Jurkat, Clone E6-1 (cell line): Measurements from ENCODE around the gene NELFE.
A peak's percentile ranks its signal among the peaks of the same experiment; 100 is the strongest.
"Not testable (repeated sequence)": the region's sequence is repeated elsewhere in the genome, so short reads cannot be mapped to it uniquely, and the experiment has no call there.

Source experiments
- DNase-seq: peaks from one replicate; pipeline ENCODE4 v3.0.0-alpha.2; 2011; ENCODE audit warnings: low read depth, low spot score
- H3K4me3 ChIP-seq: 2 replicates; pipeline ENCODE4 v1.5.1; 2011; ENCODE audit warnings: mild to moderate bottlenecking, low read length, control low read depth, moderate library complexity

NELFE gene

GRCh38 chr6:31977816-31978431, 19.2 kb upstream of the NELFE start:
- no peak for DNase-seq
- no peak overlapping the region for H3K4me3 ChIP-seq

GRCh38 chr6:31976065-31976464, 17.3 kb upstream of the NELFE start:
- not testable (repeated sequence) for H3K4me3 ChIP-seq, DNase-seq

DNA sequence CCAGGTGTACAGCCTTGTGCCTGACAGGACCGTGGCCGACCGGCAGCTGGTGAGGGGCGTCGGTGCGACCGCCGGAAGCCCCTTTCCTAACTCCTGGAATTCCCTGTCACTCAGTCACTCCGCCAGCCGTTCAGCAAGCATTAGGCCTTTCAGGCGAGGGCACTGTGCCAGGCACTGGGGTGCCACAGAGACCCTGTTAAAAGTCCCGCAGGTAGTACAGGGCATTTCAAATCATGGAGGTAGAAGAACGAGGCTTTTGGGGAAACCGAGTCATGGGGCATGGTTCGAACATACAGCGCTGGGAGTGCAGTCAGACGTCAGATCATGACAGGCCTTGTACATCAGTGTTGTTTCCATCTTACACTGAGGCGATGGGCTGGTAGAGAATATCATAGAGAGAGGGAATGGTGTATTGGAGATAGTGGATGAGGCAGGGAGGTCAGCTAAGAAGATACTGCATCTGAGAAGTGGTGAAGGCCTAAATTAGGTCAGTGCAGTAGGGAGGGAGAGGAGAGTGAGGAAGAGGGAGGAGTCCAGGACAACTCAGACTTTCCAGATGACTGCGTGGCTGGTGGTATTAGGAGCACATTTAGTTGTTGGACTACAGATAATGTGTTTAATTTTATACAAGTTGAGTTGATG, 14.1 kb upstream of the NELFE start:
- DNase-seq: no peak
- H3K4me3 ChIP-seq: peak overlapping the region; percentile 89

DNA sequence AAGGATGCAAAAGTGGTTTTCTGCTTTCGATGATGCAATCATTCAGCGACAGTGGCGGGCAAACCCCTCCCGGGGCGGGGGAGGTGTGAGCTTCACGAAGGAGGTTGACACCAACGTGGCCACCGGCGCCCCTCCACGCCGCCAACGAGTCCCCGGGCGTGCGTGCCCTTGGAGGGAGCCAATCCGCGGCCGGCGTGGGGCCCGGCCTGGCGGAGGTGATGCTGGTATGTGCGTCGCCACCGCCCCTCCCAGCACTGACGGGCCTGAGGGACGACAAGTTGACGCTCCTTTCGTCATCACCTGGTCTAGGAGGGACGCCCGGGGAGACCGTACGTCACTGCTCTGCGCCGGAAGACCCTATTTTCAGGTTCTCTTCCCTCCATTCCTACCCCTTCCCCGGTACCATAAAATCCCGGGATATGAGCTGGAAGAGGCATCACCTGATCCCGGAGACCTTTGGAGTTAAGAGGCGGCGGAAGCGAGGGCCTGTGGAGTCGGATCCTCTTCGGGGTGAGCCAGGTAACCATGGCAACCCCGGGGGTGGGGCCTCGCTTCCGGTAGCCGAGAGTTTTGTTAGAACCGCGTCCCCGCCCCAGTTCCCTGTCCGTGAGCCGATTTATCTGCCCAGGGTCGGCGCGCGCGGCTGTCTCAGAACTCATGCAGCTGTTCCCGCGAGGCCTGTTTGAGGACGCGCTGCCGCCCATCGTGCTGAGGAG, 13.4 kb upstream of the NELFE start, which contains the start of gene DXO:
TSS of gene DXO (minus strand) at position 146 of the 716 bp plus-strand sequence. CDS start 463 bp downstream, outside the sequence.
- peak; percentile 98 for DNase-seq

GRCh38 chr6:31971279-31971992, 12.7 kb upstream of the NELFE start:
- peak overlapping the region; percentile 89 for H3K4me3 ChIP-seq
- DNase-seq: no peak

More for the DNA sequence above, 13.4 kb upstream of the NELFE start, which contains the start of gene DXO:
- H3K4me3 ChIP-seq: peak within 1 kb of the TSS; percentile 89

DNA sequence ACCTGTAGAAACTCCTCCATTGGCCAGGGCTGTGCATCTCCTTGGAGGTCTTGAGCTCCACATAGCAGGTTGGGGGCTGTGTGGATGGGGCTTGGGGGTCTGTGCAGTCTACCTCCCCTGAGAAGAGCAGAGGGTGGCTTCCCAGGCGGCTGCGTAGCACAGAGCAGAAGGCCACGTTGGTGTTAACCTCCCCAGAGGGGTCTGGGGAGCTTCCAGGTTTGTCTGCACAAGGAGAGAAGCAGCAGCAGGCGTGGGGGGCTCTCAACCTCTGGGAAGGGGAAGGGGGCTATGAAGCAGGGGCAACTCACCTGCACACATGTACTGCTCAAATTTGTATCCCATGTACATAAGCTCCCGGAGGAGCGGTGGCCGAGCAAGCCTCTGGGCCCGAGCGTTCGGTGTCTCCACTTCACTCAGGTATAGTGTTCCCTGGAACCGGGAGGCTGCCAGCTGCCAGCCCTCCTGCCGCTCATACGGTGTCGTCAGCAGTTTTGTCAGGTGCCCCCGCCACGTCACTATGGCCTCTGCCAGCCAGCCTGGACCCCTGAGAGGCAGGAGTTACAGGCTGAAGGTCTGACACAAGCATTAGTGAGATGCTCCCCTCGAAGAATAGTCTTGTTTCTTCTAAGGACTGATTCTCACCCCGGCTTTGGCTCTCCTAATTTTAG, 12.0 kb upstream of the NELFE start:
- peak overlapping the region; percentile 89 for H3K4me3 ChIP-seq
- no peak for DNase-seq

- no peak overlapping the region for H3K4me3 ChIP-seq
- DNase-seq: no peak
Measured at GRCh38 chr6:31969712-31970603, 11.2 kb upstream of the NELFE start.

DNA sequence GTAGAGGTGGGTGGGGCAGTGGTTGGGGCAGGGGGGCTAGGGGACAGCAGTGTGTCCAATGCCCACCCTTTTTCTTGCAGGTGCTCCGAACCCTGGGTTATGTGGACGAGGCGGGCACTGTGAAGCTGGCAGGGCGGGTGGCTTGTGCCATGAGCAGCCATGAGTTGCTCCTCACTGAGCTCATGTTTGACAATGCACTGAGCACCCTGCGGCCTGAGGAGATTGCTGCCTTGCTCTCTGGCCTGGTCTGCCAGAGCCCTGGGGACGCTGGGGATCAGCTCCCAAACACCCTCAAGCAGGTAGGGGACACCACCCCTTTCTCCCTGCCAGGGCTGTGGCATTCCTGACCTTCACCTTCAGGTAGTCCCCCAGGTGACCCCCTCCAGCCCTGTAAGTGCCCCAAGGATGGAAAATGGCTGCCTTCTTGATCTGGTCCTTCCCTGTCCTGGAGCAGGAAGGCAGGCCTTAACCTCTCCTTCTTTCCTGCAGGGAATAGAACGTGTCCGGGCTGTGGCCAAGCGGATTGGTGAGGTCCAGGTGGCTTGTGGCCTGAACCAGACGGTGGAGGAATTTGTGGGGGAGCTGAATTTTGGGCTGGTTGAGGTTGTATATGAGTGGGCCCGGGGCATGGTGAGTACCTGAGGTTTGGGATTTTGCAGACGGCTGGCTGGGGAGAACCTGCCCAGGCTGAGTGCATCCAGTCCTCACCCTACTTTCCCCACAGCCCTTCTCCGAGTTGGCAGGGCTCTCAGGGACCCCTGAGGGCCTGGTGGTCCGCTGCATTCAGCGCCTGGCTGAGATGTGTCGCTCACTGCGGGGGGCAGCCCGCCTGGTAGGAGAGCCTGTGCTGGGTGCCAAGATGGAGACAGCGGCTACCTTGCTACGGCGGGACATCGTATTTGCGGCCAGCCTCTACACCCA, 10.3 kb upstream of the NELFE start:
- no peak for DNase-seq

GRCh38 chr6:31968326-31968725, 9.6 kb upstream of the NELFE start:
- no peak overlapping the region for H3K4me3 ChIP-seq
- no peak for DNase-seq

More for the DNA sequence above, 10.3 kb upstream of the NELFE start:
- no peak overlapping the region for H3K4me3 ChIP-seq

- no peak for DNase-seq
- no peak overlapping the region for H3K4me3 ChIP-seq
Measured at GRCh38 chr6:31967926-31968320, 9.2 kb upstream of the NELFE start.

- H3K4me3 ChIP-seq: no peak overlapping the region
- no peak for DNase-seq
Measured at GRCh38 chr6:31966997-31967925, 8.5 kb upstream of the NELFE start.

DNA sequence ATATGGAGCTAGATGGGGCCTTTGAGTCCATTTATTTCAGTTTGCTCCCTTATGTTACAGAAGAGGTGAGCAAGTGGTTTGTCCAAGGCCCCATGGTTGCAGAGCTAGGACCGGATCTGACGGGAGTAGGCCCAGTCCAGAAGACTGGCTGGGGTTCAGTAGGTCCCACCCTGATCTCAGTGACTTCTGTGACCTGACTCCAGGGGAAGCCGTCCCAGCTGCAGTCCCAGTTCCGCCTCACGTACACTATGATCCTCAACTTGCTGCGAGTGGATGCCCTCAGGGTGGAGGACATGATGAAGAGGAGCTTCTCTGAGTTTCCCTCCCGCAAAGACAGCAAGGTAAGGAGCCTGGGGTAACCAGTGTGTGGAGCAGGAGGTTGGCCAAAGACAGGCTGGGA, 7.7 kb upstream of the NELFE start:
- H3K4me3 ChIP-seq: no peak overlapping the region
- DNase-seq: no peak

GRCh38 chr6:31965700-31966099, 6.9 kb upstream of the NELFE start:
- no peak overlapping the region for H3K4me3 ChIP-seq
- no peak for DNase-seq

DNA sequence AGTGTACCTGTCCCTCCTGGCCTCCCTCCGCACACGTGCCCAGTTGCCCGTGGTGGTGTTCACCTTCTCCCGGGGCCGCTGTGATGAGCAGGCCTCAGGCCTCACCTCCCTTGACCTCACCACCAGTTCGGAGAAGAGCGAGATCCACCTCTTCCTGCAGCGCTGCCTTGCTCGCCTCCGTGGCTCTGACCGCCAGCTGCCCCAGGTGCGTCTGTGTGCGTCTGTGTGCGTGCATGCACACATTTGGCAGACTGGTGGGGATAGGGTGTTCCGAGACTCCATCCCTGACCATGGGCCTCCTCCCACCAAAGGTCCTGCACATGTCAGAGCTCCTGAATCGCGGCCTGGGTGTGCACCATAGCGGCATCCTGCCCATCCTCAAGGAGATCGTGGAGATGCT, 5.2 kb upstream of the NELFE start:
- H3K4me3 ChIP-seq: no peak overlapping the region
- no peak for DNase-seq

DNA sequence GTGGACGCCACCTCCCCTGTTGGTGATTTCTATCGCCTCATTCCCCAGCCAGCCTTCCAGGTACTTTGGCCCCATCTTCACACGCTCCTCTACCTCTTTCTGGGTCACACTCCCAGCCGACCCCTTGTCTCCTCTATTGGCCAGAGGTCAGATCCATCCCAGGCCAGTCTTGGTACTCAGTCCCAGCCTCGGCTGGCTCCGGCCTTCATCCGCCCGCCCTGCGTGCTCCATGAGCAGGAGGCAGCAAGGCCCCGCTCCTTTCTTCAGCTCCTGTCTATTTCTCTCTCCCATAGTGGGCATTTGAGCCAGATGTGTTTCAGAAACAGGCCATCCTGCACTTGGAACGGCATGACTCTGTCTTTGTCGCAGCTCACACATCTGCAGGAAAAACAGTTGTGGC, 2.8 kb upstream of the NELFE start:
- H3K4me3 ChIP-seq: no peak overlapping the region
- no peak for DNase-seq

DNA sequence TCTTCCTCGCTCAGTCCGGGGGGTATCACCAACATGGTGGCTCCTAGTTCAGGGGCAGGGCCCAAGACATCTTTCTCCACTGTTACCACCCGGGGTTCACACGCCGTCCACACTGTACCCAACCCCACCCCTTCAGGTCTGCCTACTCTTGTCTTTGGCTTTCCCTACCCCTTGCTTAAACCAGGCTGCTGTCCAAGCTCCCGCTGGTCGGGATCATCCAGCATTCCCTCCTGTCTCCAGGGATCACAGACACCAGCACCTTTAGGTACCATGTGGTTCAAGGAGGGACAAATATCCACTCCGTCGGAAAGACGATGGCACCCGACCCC, 395 bp downstream of the NELFE start:
- peak overlapping the region; percentile 99 for H3K4me3 ChIP-seq
- DNase-seq: no peak
